Heart left ventricle (tissue), 13 donors: Measurements from ENCODE around the gene ZNF337.

Experiments used
- POLR2A ChIP-seq, 2 donors: fragments of 450-650 bp; IDR thresholded peaks; one replicate each; pipeline ENCODE4 v1.6.1; 2017; ENCODE audit warnings: antibody characterized with exemption in 2 of 2, mild to moderate bottlenecking in 2 of 2, moderate library complexity in 2 of 2
- TF ChIP-seq, protein P1 (sequence below), 12 donors: fragments of 200-600 bp; sonication (generic) in 4 of 12; IDR thresholded peaks; one replicate each; pipeline versions ENCODE4 v1.5.0 to v1.8.0; 2018 to 2022; ENCODE audit warnings: antibody characterized with exemption in 12 of 12, mild to moderate bottlenecking in 5 of 12
- donor health status: ischemic (EF 13 %, LVEDD 7.1; RV severe dilation, severe dysfunction).
- donor health status: DM: no; HTN: yes; CAD: no.
- donor health status: DM: no; HTN: no; CAD: no.
- donor health status: ischemic (EF 25% LVEDD 6.9; RV normal size, moderate dysfunction).
- donor health status: ischemic (EF 25% LVEDD 5.7; RV mildly dilated, moderate dysfunction).
- donor health status: ischemic (EF 35%, LVEDD 5.7; RV mildly dilated, moderate dysfunction).
- donor health status: nonischemic (EF 11% LVEDD 7.7; RV severe dilation, severe dysfunction).
- donor health status: DM: yes; HTN: yes; CAD: no.
- donor health status: PGD.
- donor health status: ischemic (EF 29% LVEDD 5.4; RV normal size, mild dysfunction).
- donor health status: nonischemic (EF 23%, LVEDD 6.1; RV moderate dilation, normal function).

DNA sequence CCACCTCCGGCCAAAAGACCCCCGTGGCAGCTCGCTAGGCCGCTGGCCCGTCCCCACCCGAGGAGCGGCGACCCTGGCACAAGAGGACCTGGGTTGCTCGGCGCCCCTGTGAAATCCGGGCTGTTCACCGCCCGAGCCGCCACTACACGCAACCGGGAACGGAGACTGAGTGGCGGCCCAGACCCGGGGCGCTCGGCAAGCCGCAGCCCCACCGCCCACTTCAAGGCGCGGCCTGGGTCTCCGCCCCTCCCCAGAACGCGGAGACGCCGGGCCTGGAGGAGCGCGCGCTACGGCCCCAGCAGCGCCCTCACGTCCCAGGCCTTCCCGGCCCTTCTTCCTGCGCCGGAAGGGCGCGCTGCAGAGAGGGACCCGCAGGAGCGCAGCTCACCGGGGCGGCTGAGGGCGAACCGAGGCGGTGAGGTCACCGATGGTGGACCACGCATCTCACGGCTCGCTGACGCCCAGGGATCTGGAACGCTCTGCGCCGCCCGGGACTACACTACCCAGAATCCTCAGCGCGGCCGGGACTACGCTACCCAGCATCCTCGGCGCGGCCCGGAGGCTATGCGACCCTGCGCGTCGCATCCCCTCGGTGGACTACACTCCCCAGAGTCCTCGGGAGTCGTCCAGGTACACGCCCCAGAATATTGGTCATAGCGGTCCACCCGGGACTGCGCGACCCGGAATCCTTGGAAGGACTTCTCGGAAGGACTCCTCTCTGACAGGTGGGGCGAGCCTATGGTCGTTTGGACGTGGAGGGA, at the start of gene ZNF337:
- TF ChIP-seq, protein P1, sequence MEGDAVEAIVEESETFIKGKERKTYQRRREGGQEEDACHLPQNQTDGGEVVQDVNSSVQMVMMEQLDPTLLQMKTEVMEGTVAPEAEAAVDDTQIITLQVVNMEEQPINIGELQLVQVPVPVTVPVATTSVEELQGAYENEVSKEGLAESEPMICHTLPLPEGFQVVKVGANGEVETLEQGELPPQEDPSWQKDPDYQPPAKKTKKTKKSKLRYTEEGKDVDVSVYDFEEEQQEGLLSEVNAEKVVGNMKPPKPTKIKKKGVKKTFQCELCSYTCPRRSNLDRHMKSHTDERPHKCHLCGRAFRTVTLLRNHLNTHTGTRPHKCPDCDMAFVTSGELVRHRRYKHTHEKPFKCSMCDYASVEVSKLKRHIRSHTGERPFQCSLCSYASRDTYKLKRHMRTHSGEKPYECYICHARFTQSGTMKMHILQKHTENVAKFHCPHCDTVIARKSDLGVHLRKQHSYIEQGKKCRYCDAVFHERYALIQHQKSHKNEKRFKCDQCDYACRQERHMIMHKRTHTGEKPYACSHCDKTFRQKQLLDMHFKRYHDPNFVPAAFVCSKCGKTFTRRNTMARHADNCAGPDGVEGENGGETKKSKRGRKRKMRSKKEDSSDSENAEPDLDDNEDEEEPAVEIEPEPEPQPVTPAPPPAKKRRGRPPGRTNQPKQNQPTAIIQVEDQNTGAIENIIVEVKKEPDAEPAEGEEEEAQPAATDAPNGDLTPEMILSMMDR (IDR thresholded peaks at IDR 0.05) = peak in 5 of 12 donors; percentile 13 to 39 (median 22)
- peak; percentile 22 to 84 for TF ChIP-seq POLR2A (IDR thresholded peaks at IDR 0.05)
